ENCODE measurements around the gene PER2.

PER2 gene

GRCh38 chr2:238243496-238244076 lies 44.8 kb downstream of the PER2 start:
- DNase-seq: no peak

DNA sequence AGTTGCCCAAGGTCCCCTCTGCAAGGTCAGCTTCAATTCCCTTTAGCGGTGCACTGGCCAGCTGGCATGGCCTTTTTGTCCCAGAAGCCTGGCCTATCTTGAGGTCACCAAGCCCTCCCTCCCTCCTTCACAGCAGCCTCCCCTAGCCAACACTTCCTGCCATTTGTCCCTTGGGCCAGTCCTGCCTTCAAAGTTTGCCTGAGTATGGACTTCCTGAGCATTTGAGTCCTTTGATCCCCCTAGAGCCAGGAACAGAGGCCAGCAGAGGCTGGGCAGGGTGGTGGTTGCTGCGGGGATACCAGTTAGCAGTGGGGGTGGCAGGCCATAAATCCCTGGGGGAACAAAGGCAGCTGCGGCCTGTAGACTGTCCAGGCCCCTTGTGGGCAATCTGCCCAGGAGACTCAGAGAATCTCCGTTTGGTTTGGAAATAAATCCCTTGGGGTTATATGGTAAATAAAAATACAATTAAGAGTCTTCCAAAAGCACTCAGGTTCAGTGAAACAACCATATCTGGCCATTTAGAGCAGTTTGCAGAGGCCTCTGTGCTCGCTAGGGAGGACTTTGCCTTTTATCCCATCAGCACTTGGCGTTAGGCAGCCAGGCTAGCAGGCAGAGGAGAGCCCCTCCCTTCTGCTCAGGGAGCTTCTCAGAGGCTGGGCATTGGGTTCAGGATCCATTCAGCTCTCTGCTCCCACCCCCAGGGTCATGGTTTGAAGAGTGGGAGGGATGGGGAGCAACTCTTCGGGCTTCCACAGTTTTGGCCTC lies 45.5 kb downstream of the PER2 start:
- no peak for DNase-seq

- DNase-seq: no peak
These were observed 46.4 kb downstream of the PER2 start for GRCh38 chr2:238241970-238242369.

DNA sequence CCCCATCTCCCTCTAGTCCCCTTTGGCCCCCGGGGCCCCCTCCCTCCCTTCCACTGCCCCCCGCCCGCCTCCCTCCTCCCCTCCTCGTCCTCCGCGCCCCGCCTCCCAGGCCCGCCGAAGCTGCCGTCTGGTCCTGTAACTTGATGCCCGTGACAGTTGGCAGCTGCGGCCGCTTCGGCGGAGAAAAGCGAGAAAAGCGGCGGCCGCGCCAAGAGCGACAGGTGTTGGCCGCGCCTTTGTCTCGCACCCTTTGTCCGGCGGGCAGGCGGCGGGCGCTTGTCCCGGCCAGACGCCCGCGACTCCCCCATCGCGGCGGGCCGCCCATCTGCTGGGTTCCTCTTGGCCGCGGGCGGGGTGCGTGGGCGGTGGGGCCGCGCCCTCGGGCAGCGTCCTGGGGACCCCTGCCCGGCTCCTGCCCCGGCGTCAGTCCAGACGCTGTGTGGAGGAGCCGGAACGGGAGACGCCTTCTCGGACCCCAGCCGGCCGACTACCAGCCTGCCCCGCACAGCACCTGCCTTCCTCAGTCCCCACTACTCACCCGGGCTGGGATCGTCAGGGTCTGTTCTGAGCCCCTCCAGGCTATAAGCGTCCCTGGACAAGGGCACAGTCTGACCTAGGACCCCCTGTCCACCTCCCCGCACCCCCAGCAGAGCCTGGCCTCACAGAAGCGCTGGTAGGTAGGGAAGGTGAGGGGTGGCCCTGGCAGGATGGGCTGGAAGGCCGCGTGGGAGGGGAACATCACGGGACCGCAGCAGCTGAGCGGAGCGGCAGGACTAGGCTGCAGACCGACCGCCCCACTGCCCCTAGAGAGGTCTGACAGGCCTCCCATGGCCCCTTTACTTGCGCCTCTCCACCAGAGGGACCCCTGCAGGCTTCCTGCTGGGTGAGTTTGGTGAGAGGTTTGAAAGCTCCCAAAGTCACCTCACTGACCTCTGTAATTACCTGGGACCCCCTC lies 47.4 kb downstream of the PER2 start:
- no peak for DNase-seq

DNA sequence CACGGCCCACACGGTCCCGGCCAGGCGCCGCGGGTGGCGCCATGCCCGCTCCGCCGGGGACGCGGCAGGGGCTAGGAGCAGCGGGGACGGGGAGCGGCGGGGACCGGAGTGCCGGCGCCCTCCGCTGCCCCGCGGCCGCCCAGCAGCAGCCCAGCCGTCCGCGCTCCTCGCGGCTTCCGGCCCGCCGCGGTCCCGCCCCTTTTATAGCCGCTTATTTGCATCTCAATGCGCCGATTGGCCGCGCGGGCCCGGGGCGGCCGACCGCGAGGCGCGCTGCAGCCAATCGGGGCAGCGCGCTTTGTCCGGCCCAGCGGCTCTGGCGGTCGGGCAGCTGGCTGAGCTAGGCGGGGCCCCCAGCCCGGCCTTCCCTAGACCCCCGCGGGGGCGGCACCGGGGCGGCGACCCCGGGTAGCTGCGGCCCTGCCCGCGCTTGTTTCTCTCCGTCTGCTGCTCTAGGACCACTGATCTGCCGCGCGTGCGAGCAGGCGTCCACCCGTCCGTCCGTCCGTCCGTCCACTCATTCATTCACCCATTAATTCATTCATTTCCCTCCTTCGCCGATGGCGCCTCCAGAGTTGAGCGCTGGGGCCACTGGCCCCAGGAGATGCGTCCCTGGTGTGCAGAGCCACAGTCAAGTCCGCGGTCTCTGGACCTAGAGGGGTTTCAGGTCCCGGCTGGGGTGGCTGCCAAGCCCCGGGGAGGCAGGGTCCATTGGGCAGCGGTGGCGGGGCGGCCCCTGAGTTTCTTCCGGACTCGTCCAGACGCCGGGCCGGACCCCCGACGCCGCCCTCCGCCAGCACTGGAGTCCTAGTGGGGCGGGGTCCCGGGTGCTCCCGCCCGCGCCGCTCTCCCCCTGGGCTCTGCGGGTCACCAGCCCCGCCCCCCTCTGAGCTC lies 48.3 kb downstream of the PER2 start, which contains the start of gene HES6:
Gene HES6 (minus strand): TSS at position 176 of the 894 bp plus-strand sequence. CDS start 133 bp downstream, at position 43.
- DNase-seq: peak; percentile 66

DNA sequence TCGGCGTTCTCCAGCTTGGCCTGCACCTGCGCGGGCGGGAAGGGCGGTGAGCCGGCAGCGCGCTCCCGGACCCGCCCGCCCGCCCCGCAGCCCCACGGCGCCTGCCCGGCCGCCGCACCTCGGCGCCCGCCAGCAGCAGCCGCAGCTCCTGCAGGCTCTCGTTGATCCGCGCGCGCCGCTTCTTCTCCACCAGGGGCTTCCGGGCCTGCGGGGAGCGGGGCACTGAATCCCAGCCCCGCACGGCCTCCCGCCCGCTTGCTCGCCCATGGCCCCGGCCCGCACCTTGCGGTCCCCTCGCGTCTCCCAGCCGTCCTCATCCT lies 48.9 kb downstream of the PER2 start:
- peak; percentile 27 for DNase-seq

DNA sequence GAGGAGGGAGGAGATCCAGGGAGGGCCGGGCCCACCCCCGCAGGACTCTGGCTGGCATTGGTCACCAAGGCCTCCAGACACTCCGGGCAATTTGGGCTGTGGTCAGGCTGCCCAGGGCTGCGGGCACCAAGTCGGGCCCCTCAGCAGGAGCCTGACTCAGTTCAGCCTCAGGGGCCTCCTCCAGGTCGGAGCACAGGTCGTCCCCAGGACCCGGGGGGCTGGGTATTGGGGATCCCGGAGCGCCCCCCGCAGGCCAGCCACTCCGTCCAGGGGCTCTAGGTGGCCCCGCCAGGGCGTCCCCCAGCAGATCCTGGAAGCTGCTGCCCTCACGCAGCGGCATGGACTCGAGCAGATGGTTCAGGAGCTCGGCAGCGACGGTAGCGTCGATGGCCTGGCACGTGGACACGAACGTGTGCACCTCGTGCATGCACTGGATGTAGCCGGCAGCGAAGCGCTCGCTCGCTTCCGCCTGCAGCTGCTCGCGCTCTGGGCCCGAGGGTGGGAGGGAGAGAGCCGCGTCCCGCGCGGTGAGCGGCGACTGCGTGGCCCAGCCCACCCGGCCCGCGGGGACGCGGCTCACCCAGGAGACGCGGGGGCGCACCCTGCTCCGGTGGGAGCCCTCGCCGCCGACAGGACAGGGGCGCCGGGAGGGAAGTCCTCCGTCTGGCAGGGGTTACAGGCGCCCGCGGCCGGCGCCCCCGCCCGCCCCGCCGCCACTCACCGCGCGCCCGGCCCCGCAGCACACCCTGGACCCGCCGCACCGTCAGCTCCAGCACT lies 49.5 kb downstream of the PER2 start:
- DNase-seq: peak; percentile 35

- DNase-seq: no peak
These were observed 50.1 kb downstream of the PER2 start for GRCh38 chr2:238238311-238238765.

- DNase-seq: no peak
These were observed 50.8 kb downstream of the PER2 start for GRCh38 chr2:238237431-238238135.

DNA sequence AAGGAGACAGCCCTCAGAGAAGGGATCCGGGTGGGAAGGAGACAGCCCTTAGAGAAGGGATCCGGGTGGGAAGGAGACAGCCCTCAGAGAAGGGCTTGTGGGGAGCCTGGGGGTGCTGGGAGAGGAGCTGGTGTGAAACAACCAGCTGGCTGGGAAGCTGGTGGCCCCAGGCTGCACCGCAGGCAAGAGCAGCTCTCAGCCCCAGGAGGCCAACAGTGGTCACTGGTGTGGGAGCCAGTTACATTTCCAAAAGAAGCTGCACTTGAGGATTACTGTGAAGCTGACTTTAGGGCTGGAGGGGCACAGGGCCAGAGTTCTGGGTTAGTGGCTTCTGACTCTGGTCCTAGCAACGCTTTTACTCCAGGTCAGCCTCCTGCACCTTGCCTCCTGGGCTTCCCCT lies 51.8 kb downstream of the PER2 start:
- DNase-seq: no peak

DNA sequence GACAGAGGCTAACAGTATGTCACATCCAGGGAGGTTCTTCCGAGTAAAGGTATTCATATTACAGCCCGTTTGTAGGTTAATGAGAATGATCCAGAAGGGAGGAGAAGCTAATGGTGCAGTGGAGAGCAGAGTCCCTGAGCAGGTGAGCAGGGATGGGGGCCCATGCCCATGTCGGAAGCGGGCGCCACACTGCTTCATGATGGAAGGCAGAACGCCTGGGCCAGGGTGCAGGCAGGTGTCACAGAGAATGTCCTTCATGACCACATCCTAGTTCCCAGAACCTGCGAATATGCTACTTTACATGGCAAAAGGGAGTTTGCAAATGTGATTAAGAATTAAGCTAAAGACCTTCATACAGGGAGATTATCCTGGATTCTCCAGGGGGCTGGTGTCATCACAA lies 52.6 kb downstream of the PER2 start:
- DNase-seq: no peak

- DNase-seq: no peak
These were observed 53.1 kb downstream of the PER2 start for GRCh38 chr2:238235331-238235732.

GRCh38 chr2:238233625-238234024 lies 54.8 kb downstream of the PER2 start:
- no peak for DNase-seq

DNA sequence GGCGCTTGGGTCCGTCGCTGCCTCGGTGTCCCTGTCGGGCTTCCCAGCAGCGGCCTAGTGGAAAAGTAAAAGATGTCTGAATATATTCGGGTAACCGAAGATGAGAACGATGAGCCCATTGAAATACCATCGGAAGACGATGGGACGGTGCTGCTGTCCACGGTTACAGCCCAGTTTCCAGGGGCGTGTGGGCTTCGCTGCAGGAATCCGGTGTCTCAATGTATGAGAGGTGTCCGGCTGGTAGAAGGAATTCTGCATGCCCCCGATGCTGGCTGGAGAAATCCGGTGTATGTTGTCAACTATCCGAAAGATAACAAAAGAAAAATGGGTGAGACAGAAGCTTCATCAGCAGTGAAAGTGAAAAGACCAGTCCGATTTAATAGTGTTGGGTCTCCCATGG lies 56.6 kb downstream of the PER2 start:
- no peak for DNase-seq

GRCh38 chr2:238231251-238231793 lies 57.1 kb downstream of the PER2 start:
- DNase-seq: peak; percentile 78

- DNase-seq: no peak
These were observed 57.7 kb downstream of the PER2 start for GRCh38 chr2:238230699-238231098.

GRCh38 chr2:238228700-238229099 lies 59.7 kb downstream of the PER2 start:
- DNase-seq: no peak

DNA sequence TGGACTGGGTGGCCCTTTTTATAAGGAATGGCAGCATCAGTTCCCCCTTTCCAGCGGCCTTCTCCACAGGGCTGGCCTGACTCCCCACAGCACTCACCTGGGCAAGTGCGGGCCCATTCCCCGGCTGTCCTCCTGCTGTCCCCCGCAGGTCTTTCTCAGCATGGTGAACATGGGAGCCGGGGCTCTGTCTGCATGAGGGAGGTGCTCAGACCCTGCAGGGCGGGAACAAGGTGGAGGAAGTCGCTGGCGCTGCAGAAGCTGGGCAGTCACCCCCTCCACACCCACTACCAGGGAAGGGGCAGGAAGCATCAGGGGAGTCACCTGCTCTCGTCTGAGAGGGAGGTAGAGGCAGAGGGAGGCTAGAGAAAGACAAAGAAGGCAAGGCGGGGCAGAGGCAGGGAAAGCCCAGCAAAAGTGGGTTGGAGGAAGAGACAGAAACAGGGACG lies 60.8 kb downstream of the PER2 start:
- DNase-seq: no peak

DNA sequence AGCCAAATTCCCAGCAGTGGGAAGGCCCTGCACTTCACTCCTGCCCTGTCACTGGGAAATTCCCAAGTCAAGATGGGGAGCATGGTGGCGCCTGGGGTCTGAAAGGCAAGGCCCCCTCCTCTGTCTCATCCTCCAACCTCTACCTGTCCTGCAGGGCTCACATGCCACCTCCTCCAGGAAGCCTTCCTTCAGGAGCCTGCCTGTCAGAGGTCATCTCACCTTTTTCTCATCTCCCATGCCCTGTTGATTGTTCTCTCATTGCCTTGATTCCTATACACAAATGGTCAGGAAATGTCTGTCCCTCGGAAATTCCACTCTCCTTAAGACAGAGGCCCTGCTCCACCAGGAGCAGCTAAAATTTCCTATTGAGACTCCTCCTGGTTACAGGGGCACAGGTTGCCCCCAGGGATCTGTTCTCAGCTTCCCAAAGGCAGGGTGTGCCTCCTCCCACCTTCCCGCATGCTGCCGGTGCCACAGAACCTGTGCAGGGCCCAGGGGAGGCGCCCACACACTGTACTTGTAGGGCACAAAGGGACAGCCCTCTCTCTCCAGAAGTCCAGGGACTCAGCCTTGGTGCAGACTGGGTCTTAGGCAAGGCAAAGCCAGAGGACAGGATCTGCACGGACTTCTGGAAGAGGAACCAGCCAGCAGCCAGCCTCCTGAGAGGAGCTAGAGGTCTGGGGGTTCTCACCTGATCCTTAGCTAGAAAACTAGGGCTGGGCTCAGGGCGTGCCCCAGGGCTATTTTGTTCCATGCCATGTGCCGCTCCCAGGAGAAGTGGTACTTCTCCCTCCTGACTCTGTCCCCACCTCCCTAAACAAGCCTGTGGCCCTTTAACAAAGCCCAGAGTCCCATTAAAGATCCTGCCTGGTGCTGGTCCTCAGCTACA lies 61.5 kb downstream of the PER2 start:
- DNase-seq: no peak
